Progenitor cell of endocrine pancreas (in vitro differentiated cells): ENCODE results near the gene ECM2. TPM values are rescaled to one million over a fixed set of nuclear protein-coding genes. Genes with fewer than 3 reads are reported as not detected.

ENCODE experiments used
- DNase-seq: peaks from one replicate; pipeline ENCODE4 v3.0.0; 2021; ENCODE audit warnings: low spot score; ENCODE audit not compliant: unreplicated experiment
- H3K27ac Mint-ChIP-seq: 2 replicates; pipeline ENCODE4 v1.8.0; 2021; ENCODE audit warnings: mild to moderate bottlenecking, moderate library complexity, mixed read lengths
- H3K27me3 Mint-ChIP-seq: 2 replicates; pipeline ENCODE4 v1.8.0; 2021; ENCODE audit warnings: mixed read lengths
- H3K36me3 Mint-ChIP-seq: 2 replicates; pipeline ENCODE4 v1.8.0; 2022; ENCODE audit warnings: mixed read lengths; ENCODE audit not compliant: insufficient read depth
- H3K4me1 Mint-ChIP-seq: 2 replicates; pipeline ENCODE4 v1.8.0; 2021; ENCODE audit warnings: low read depth, mixed read lengths
- H3K4me3 Mint-ChIP-seq: 2 replicates; pipeline ENCODE4 v1.8.0; 2021; ENCODE audit warnings: low read depth, mild to moderate bottlenecking, moderate library complexity, mixed read lengths
- H3K9me3 Mint-ChIP-seq: 2 replicates; pipeline ENCODE4 v1.8.0; 2021; ENCODE audit warnings: low read depth, mixed read lengths
- microRNA-seq: library from miRNA; unstranded; fragments of <30 nt; microRNA quantifications from one replicate; pipeline ENCODE4 v1.1.0, GENCODE V29; 2020; ENCODE audit warnings: borderline number of aligned reads; ENCODE audit not compliant: unreplicated experiment
- total RNA-seq: library from RNA; stranded (reverse); gene quantifications from 2 replicates; pipeline ENCODE4 v1.2.1, GENCODE V29; 2021
- TF ChIP-seq, protein P1 (sequence below): fragments of 200-600 bp; sonication (generic); IDR thresholded peaks from one replicate; pipeline ENCODE4 v1.5.0; 2021; ENCODE audit warnings: antibody characterized with exemption, mild to moderate bottlenecking; ENCODE audit not compliant: unreplicated experiment

ECM2 gene
- total RNA-seq, 1 donor from 2014 or later = 0.77 TPM

DNA sequence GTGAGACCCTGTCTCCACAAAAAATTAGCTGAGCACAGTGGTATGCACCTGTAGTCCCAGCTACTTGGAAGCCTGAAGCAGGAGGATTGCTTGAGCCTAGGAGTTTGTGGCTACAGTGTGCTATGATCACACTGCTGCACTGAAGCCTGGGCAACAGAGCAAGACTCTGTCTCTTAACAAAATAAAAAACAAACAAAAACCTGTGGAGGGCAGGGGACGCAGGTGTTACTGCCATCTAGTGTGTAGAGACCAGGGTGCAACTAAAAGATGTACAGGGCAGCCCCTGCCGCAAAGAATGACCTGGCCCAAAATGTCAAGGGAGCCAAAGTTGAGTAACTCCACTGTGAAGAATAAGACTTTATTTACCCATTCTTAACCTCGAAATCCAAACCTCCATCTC is 80.6 kb downstream of the ECM2 start:
- H3K27me3 Mint-ChIP-seq = peaks cover 8% of the 10 kb centered on the region
- no peak overlapping the region for H3K4me3 Mint-ChIP-seq
- H3K27ac Mint-ChIP-seq = no peak overlapping the region
- H3K36me3 Mint-ChIP-seq = no peaks in the 10 kb centered on the region
- TF ChIP-seq, protein P1, sequence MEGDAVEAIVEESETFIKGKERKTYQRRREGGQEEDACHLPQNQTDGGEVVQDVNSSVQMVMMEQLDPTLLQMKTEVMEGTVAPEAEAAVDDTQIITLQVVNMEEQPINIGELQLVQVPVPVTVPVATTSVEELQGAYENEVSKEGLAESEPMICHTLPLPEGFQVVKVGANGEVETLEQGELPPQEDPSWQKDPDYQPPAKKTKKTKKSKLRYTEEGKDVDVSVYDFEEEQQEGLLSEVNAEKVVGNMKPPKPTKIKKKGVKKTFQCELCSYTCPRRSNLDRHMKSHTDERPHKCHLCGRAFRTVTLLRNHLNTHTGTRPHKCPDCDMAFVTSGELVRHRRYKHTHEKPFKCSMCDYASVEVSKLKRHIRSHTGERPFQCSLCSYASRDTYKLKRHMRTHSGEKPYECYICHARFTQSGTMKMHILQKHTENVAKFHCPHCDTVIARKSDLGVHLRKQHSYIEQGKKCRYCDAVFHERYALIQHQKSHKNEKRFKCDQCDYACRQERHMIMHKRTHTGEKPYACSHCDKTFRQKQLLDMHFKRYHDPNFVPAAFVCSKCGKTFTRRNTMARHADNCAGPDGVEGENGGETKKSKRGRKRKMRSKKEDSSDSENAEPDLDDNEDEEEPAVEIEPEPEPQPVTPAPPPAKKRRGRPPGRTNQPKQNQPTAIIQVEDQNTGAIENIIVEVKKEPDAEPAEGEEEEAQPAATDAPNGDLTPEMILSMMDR = peak; percentile 27
- H3K9me3 Mint-ChIP-seq = no peaks in the 10 kb centered on the region
- DNase-seq = no peak
- no peaks in the 10 kb centered on the region for H3K4me1 Mint-ChIP-seq

DNA sequence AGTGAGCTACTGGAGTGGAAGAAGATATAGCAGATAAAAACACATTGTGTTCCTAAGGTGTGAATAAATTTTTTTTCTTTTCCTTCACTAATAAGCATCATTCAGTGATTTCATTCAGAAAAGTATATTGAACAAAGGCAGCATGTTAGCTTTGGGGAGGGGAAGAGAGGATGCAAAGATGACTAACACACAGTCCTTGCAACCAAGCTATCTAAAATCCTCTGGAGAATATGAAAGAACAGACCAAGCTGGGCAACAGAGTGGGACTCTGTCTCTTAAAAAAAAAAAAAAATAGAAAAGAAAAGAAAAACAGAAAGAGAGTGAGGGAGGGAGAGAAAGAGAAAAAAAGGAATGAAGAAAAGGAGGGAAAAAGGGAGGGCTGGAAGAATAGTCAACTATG is 89.3 kb downstream of the ECM2 start:
- Mint-ChIP-seq H3K27ac (no peak overlapping the region), H3K36me3 (no peaks in the 10 kb centered on the region), H3K4me1 (no peaks in the 10 kb centered on the region), H3K9me3 (no peaks in the 10 kb centered on the region), H3K27me3 (peaks cover 4% of the 10 kb centered on the region), H3K4me3 (no peak overlapping the region)
- TF ChIP-seq, protein P1 = no peak
- no peak for DNase-seq

Small RNA genes within 50 kb of the gene (microRNA-seq; reads per million reads assigned to microRNA genes)
- not detected for gene MIR4670

Other genes with a start within 250 kb of the ECM2 start
- 170 and 186 TPM in 2 replicates for gene IARS1, start 242.3 kb downstream of the ECM2 start, total RNA-seq
- 37.7 and 38.3 TPM in 2 replicates for gene NOL8, start 210.6 kb downstream of the ECM2 start, total RNA-seq
- gene CENPP, start 210.0 kb downstream of the ECM2 start, total RNA-seq = 5.0 and 6.9 TPM in 2 replicates
- gene OGN, start 131.4 kb downstream of the ECM2 start, total RNA-seq = not detected in 2 replicates
- gene OMD, start 111.5 kb downstream of the ECM2 start, total RNA-seq = not detected in 2 replicates
- gene ASPN, start 53.5 kb downstream of the ECM2 start, total RNA-seq = not detected in 2 replicates
- 10.2 and 10.8 TPM in 2 replicates for gene IPPK, start 134.1 kb upstream of the ECM2 start, total RNA-seq
- gene BICD2, start 228.8 kb upstream of the ECM2 start, total RNA-seq = 24.6 and 25.5 TPM in 2 replicates